ENCODE measurements around the gene POU6F2. TPM values are rescaled to one million over a fixed set of nuclear protein-coding genes. Genes with fewer than 3 reads are reported as not detected.

Gene POU6F2
- total RNA-seq, 6 experiments from 2014 or later: 0.12 to 2.1 (median 0.64) TPM; not detected in 2

DNA sequence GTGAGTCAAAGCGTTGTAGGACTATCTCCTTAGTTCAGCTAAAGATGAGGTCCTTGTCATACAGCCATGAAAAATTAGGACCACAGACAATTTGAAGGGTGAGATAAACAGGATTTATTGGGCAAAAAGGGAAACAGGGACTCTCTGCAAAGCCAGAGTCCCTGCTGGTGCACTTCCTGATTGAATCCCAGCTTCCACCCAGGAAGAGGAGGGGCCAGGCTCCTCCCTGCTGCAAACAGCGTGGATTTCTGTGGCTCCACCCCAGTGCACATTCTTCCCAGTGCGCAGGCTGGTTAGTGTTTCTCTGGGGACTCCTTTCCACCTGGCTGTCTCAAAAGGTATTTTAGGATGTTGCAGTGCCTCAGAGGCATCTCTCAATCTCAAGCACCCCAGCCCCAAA lies 423.1 kb downstream of the POU6F2 start:
- WGBS (ENCODE audit: insufficient coverage, low coverage, low lambda C conversion rate, missing lambda C conversion rate): 70% methylated on average over 1 of the region's 3 CpGs
- intact Hi-C loops (cut with DNase I): no loop called here
- DNase-seq: no peak

GRCh38 chr7:39402034-39402433 lies 424.3 kb downstream of the POU6F2 start:
- TF ChIP-seq CTCF (IDR thresholded peaks at IDR 0.05): no peak
- TF ChIP-seq POLR2A (IDR thresholded peaks at IDR 0.05): no peak
- Histone ChIP-seq H3K36me3 (no peaks in the 10 kb centered on the region), H3K4me3 (no peak overlapping the region), H3K27ac (no peak overlapping the region), H3K4me1 (no peaks in the 10 kb centered on the region), H3K27me3 (no peaks in the 10 kb centered on the region), H3K9me3 (no peaks in the 10 kb centered on the region)
- DNase-seq: no peak
- intact Hi-C loops (cut with DNase I): no loop called here
- ATAC-seq: no peak

More for the DNA sequence above, 423.1 kb downstream of the POU6F2 start:
- Histone ChIP-seq H3K27me3 (no peaks in the 10 kb centered on the region), H3K4me1 (no peaks in the 10 kb centered on the region), H3K36me3 (no peaks in the 10 kb centered on the region), H3K9me3 (no peaks in the 10 kb centered on the region), H3K27ac (no peak overlapping the region), H3K4me3 (no peak overlapping the region)
- TF ChIP-seq POLR2A (IDR thresholded peaks at IDR 0.05) (no peak), CTCF (IDR thresholded peaks at IDR 0.05) (no peak)
- ATAC-seq: no peak

DNA sequence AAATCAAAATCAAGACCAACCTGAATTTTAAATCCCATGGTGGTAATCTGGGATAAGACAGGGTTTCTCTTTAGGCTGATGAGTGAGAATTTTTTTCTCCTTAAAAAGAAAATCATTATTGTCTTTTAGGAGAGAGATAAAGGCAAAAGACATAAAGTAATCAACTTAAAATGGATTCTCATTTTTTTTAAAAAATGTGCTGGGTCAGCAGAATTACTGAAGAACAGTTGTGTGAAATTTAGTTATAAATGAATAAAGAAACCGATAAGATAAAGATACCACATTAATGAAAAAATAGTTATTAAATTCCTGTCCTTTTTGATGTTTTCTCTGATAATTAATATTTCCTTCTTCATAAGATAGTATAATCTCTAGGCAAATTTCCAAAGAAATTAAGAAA lies 427.2 kb downstream of the POU6F2 start:
- ATAC-seq (no peak), DNase-seq (no peak)
- H3K4me3 ChIP-seq: no peak overlapping the region
- H3K36me3 ChIP-seq: no peaks in the 10 kb centered on the region
- 86% methylated on average over 1 of the region's 1 CpG for WGBS (ENCODE audit: insufficient coverage, low coverage, low lambda C conversion rate, missing lambda C conversion rate)
- no peak overlapping the region for H3K27ac ChIP-seq
- H3K9me3 ChIP-seq: no peaks in the 10 kb centered on the region
- H3K27me3 ChIP-seq: no peaks in the 10 kb centered on the region
- intact Hi-C loops (cut with DNase I): no loop called here
- H3K4me1 ChIP-seq: no peaks in the 10 kb centered on the region
- TF ChIP-seq CTCF (IDR thresholded peaks at IDR 0.05): no peak
- no peak for TF ChIP-seq POLR2A (IDR thresholded peaks at IDR 0.05)

- DNase-seq (peak in 1 of 3 donors; percentile 51), ATAC-seq (peak in 2 of 4 donors; percentile 23 to 62)
- H3K27me3 ChIP-seq: no peaks in the 10 kb centered on the region
- no peaks in the 10 kb centered on the region for H3K9me3 ChIP-seq
- intact Hi-C loops (cut with DNase I): no loop called here
- H3K4me1 ChIP-seq: no peaks in the 10 kb centered on the region
- peak overlapping the region in 1 of 3 donors; percentile 47 for H3K27ac ChIP-seq
- H3K4me3 ChIP-seq: no peak overlapping the region
- WGBS (ENCODE audit: insufficient coverage, low coverage, low lambda C conversion rate, missing lambda C conversion rate): 45% methylated on average over 3 of the region's 3 CpGs
- H3K36me3 ChIP-seq: no peaks in the 10 kb centered on the region
- TF ChIP-seq CTCF (IDR thresholded peaks at IDR 0.05) (no peak), POLR2A (IDR thresholded peaks at IDR 0.05) (no peak)
These were observed 427.9 kb downstream of the POU6F2 start for GRCh38 chr7:39405581-39405980.

DNA sequence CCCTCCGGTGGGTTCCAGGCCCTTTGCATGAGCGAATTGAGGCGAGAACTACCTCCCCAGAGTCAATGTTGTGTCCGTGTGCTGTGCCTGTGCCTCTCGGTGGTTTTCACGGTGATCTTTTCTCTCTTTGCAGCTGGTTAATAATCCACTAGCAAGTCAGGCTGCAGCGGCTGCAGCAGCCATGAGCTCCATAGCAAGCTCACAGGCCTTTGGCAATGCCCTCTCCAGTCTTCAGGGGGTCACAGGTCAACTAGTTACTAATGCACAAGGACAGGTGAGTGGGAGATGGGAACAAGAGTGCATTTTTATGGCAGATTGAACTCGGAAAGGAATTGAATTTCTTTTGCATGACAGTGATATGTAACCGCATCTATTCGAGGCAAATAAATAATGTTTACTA lies 428.8 kb downstream of the POU6F2 start:
- Histone ChIP-seq H3K4me1 (no peaks in the 10 kb centered on the region), H3K27ac (peak overlapping the region in 1 of 3 donors; percentile 47), H3K9me3 (no peaks in the 10 kb centered on the region), H3K36me3 (no peaks in the 10 kb centered on the region), H3K27me3 (no peaks in the 10 kb centered on the region), H3K4me3 (peak overlapping the region in 1 of 3 donors; percentile 24)
- peak; percentile 57 to 81 (median 62) for DNase-seq
- TF ChIP-seq POLR2A (IDR thresholded peaks at IDR 0.05): no peak
- no peak for TF ChIP-seq CTCF (IDR thresholded peaks at IDR 0.05)
- ATAC-seq: peak; percentile 91 to 99 (median 96)
- 35% methylated on average over 10 of the region's 10 CpGs for WGBS (ENCODE audit: insufficient coverage, low coverage, low lambda C conversion rate, missing lambda C conversion rate)
- intact Hi-C loops (cut with DNase I): no loop called here

Measured in right lobe of liver (tissue), 6 donors.